SK-N-MC (cell line): ENCODE results near the gene ZNF23.

Experiments used
- EZH2 ChIP-seq: fragments of 200-600 bp; sonication (generic); IDR thresholded peaks from one replicate; pipeline ENCODE4 v1.6.1; 2017; ENCODE audit warnings: antibody characterized with exemption
- FOXP2 ChIP-seq: optimal IDR thresholded peaks from 2 replicates; pipeline ENCODE3; 2011; ENCODE audit warnings: mild to moderate bottlenecking, moderate library complexity; ENCODE audit not compliant: insufficient read depth; ENCODE audit errors: extremely low read length, control extremely low read depth

- TF ChIP-seq EZH2 (no peak), FOXP2 (no peak)
Measured at GRCh38 chr16:71456801-71457200, 5.2 kb downstream of the ZNF23 start.
